PFSK-1 (cell line): Measurements from ENCODE around the gene ATG12.

Source experiments
- FOXP2 ChIP-seq: optimal IDR thresholded peaks from 2 replicates; pipeline ENCODE3; 2011; ENCODE audit warnings: borderline replicate concordance, control low read depth, inconsistent platforms; ENCODE audit not compliant: insufficient read depth; ENCODE audit errors: extremely low read length, extremely low read depth
- POLR2AphosphoS5 ChIP-seq: IDR thresholded peaks from 2 replicates; pipeline ENCODE4 v1.6.1; 2012; ENCODE audit warnings: low read depth, mild to moderate bottlenecking, control low read depth, low read length, moderate library complexity

GRCh38 chr5:115795700-115796099 is 45.7 kb downstream of the ATG12 start:
- TF ChIP-seq POLR2AphosphoS5 (no peak), FOXP2 (no peak)
